H9 (cell line): ENCODE data around the gene TPCN2. TPM values are rescaled to one million over a fixed set of nuclear protein-coding genes. Genes with fewer than 3 reads are reported as not detected.
A peak's percentile ranks its signal among the peaks of the same experiment; 100 is the strongest.

Source experiments
- DNase-seq: peaks from one replicate; pipeline ENCODE4 v3.0.0-alpha.2; 2017
- H2AFZ ChIP-seq: one replicate; pipeline ENCODE4 v1.6.1; 2013; ENCODE audit warnings: mild to moderate bottlenecking, low read length, control low read depth, moderate library complexity
- H2AK5ac ChIP-seq: 2 replicates; pipeline ENCODE4 v1.6.1; 2013; ENCODE audit warnings: low read length, control low read depth, mixed read lengths; ENCODE audit not compliant: insufficient read length
- H2BK120ac ChIP-seq: one replicate; pipeline ENCODE4 v1.6.1; 2013; ENCODE audit warnings: low read depth, mild to moderate bottlenecking, low read length, control low read depth, inconsistent platforms; ENCODE audit not compliant: poor library complexity, severe bottlenecking
- H2BK12ac ChIP-seq: 2 replicates; pipeline ENCODE4 v1.6.1; 2013; ENCODE audit warnings: low read length, control low read depth, mixed read lengths, low read depth; ENCODE audit not compliant: insufficient read length
- H2BK15ac ChIP-seq: 2 replicates; pipeline ENCODE4 v1.6.1; 2013; ENCODE audit warnings: low read depth, low read length, control low read depth
- H2BK20ac ChIP-seq: one replicate; pipeline ENCODE4 v1.6.1; 2013; ENCODE audit warnings: low read depth, mild to moderate bottlenecking, low read length, control low read depth, inconsistent platforms; ENCODE audit not compliant: poor library complexity, severe bottlenecking
- H2BK5ac ChIP-seq: 2 replicates; pipeline ENCODE4 v1.6.1; 2013; ENCODE audit warnings: low read length, control low read depth, mixed read lengths; ENCODE audit not compliant: insufficient read length
- H3K14ac ChIP-seq: 2 replicates; pipeline ENCODE4 v1.6.1; 2013; ENCODE audit warnings: low read length, control low read depth; ENCODE audit not compliant: insufficient read depth
- H3K18ac ChIP-seq: 2 replicates; pipeline ENCODE4 v1.6.1; 2013; ENCODE audit warnings: low read depth, mild to moderate bottlenecking, mixed read lengths, low read length, control low read depth; ENCODE audit not compliant: insufficient read length
- H3K23ac ChIP-seq: 2 replicates; pipeline ENCODE4 v1.6.1; 2013; ENCODE audit warnings: low read length, control low read depth, mixed read lengths, low read depth; ENCODE audit not compliant: insufficient read length
- H3K23me2 ChIP-seq: 2 replicates; pipeline ENCODE4 v1.6.1; 2013; ENCODE audit warnings: low read depth, mild to moderate bottlenecking, mixed read lengths, low read length, control low read depth; ENCODE audit not compliant: insufficient read length, poor library complexity, severe bottlenecking
- H3K27ac ChIP-seq: 2 replicates; pipeline ENCODE4 v1.5.1; 2013; ENCODE audit warnings: low read length, control low read depth, mixed read lengths, low read depth; ENCODE audit not compliant: insufficient read length
- H3K27me3 ChIP-seq: 2 replicates; pipeline ENCODE4 v1.6.1; 2013; ENCODE audit warnings: low read length, control low read depth, inconsistent platforms; ENCODE audit not compliant: insufficient read depth
- H3K4ac ChIP-seq: 2 replicates; pipeline ENCODE4 v1.6.1; 2013; ENCODE audit warnings: low read depth, mild to moderate bottlenecking, control low read depth, inconsistent platforms, low read length, moderate library complexity
- H3K4me1 ChIP-seq: 2 replicates; pipeline ENCODE4 v1.6.1; 2013; ENCODE audit warnings: low read length, control low read depth, inconsistent platforms; ENCODE audit not compliant: insufficient read depth
- H3K4me2 ChIP-seq: 2 replicates; pipeline ENCODE4 v1.6.1; 2013; ENCODE audit warnings: low read length, control low read depth, mixed read lengths; ENCODE audit not compliant: insufficient read length, insufficient read depth
- H3K56ac ChIP-seq: 2 replicates; pipeline ENCODE4 v1.6.1; 2013; ENCODE audit warnings: low read depth, mild to moderate bottlenecking, mixed read lengths, low read length, control low read depth; ENCODE audit not compliant: insufficient read length
- H3K79me1 ChIP-seq: 2 replicates; pipeline ENCODE4 v1.6.1; 2013; ENCODE audit warnings: low read depth, mild to moderate bottlenecking, moderate library complexity, low read length, control low read depth, inconsistent platforms; ENCODE audit not compliant: insufficient read depth, poor library complexity, severe bottlenecking
- H3K79me2 ChIP-seq: 2 replicates; pipeline ENCODE4 v1.6.1; 2013; ENCODE audit warnings: low read length, control low read depth, inconsistent platforms; ENCODE audit not compliant: insufficient read depth
- H3K9ac ChIP-seq: 2 replicates; pipeline ENCODE4 v1.6.1; 2013; ENCODE audit warnings: low read length, control low read depth, mixed read lengths; ENCODE audit not compliant: insufficient read length; ENCODE audit errors: extremely low read depth
- H3K9me3 ChIP-seq: one replicate; pipeline ENCODE4 v1.6.1; 2013; ENCODE audit warnings: low read depth, low read length, inconsistent platforms; ENCODE audit not compliant: control insufficient read depth
- H3T11ph ChIP-seq: one replicate; pipeline ENCODE4 v1.6.1; 2013; ENCODE audit warnings: mild to moderate bottlenecking, low read length, control low read depth, inconsistent platforms
- H4K20me1 ChIP-seq: one replicate; pipeline ENCODE4 v1.6.1; 2013; ENCODE audit not compliant: control insufficient read depth, insufficient read length, insufficient read depth
- H4K5ac ChIP-seq: 2 replicates; pipeline ENCODE4 v1.6.1; 2013; ENCODE audit warnings: low read depth, mild to moderate bottlenecking, mixed read lengths, low read length, control low read depth; ENCODE audit not compliant: insufficient read length
- H4K8ac ChIP-seq: replicated peaks from 2 replicates; pipeline ENCODE4 v1.6.1; 2013; ENCODE audit warnings: low read length, control low read depth, mixed read lengths, low read depth; ENCODE audit not compliant: insufficient read length
- H4K91ac ChIP-seq: 2 replicates; pipeline ENCODE4 v1.6.1; 2013; ENCODE audit warnings: low read depth, mild to moderate bottlenecking, moderate library complexity, mixed read lengths, low read length, control low read depth; ENCODE audit not compliant: insufficient read length
- H3K27ac Mint-ChIP-seq, 3 experiments: 2 replicates in 2 of 3; 3 replicates in 1 of 3; pipeline ENCODE4 v1.8.0; 2020 to 2021; ENCODE audit warnings: mixed read lengths in 3 of 3, mild to moderate bottlenecking in 1 of 3, moderate library complexity in 1 of 3
- H3K27me3 Mint-ChIP-seq: 2 replicates; pipeline ENCODE4 v1.8.0; 2021; ENCODE audit warnings: low read depth, mild to moderate bottlenecking, moderate library complexity, mixed read lengths
- H3K36me3 Mint-ChIP-seq, 3 experiments: 2 replicates in 2 of 3; 3 replicates in 1 of 3; pipeline ENCODE4 v1.8.0; 2020 to 2021; ENCODE audit warnings: low read depth in 3 of 3, mixed read lengths in 3 of 3; ENCODE audit not compliant: insufficient read depth in 1 of 3
- H3K4me1 Mint-ChIP-seq, 2 experiments: 2 replicates each; pipeline ENCODE4 v1.8.0; 2020; ENCODE audit warnings: mixed read lengths in 2 of 2
- H3K4me3 Mint-ChIP-seq, 2 experiments: 2 replicates in 1 of 2; 3 replicates in 1 of 2; pipeline ENCODE4 v1.8.0; 2020 to 2021; ENCODE audit warnings: mild to moderate bottlenecking in 2 of 2, mixed read lengths in 2 of 2, moderate library complexity in 1 of 2
- H3K9me3 Mint-ChIP-seq, 2 experiments: 2 replicates in 1 of 2; 3 replicates in 1 of 2; pipeline ENCODE4 v1.8.0; 2020; ENCODE audit warnings: mild to moderate bottlenecking in 2 of 2, mixed read lengths in 2 of 2, moderate library complexity in 1 of 2
- WGBS: extraction: QIAGEN DNeasy Blood & Tissue Kit; methylation state at CpG from one replicate; pipeline ENCODE4 v1.1.7; 2013; ENCODE audit warnings: missing lambda C conversion rate, low lambda C conversion rate, mixed read lengths; ENCODE audit not compliant: insufficient read length; ENCODE audit errors: extremely low coverage; 5-methylcytosine and 5-hydroxymethylcytosine counted together
- total RNA-seq: library from RNA; stranded (reverse); gene quantifications from 2 replicates; pipeline ENCODE4 v1.2.1, GENCODE V29; 2021
- TF ChIP-seq, protein P1 (sequence below): fragments of 200-600 bp; sonication (generic); conservative IDR thresholded peaks from 3 replicates; pipeline ENCODE4 v1.8.0; 2021; ENCODE audit warnings: antibody characterized with exemption, mild to moderate bottlenecking

The TPCN2 gene
- total RNA-seq, 1 experiment from 2014 or later: 16.8 TPM

DNA sequence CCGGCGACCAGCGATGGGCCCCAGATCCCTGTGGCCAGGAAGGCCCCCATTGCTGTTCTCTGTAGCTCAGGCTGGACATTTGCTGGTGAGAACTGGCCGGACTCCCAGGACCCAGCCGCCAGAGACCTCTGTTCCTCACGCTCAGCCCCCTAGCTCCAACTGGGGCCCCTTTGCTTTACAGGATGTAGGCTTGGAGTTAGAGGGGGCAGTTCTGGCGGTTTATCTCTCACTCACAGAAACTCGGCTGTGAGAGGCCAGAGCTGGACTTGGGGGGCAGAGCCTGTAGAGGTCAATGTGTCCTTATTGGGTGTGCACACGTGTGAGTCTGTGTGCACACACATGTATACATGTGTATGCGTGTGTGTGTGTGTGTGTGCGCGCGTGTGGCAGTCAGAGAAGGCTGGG is 107.5 kb downstream of the TPCN2 start:
- Histone ChIP-seq H2AK5ac (no peak overlapping the region), H4K20me1 (no peaks in the 10 kb centered on the region), H4K91ac (no peak overlapping the region), H2BK15ac (no peak overlapping the region), H3K27me3 (no peaks in the 10 kb centered on the region), H3K79me2 (no peaks in the 10 kb centered on the region), H3K23me2 (no peaks in the 10 kb centered on the region), H3K23ac (no peak overlapping the region), H3K18ac (no peak overlapping the region), H3K4ac (no peak overlapping the region), H3K56ac (no peak overlapping the region), H2AFZ (no peak overlapping the region), H3K79me1 (no peaks in the 10 kb centered on the region), H3T11ph (no peak overlapping the region), H2BK20ac (no peak overlapping the region), H3K14ac (no peak overlapping the region), H2BK5ac (no peak overlapping the region), H4K5ac (no peak overlapping the region), H3K4me2 (no peak overlapping the region), H2BK12ac (no peak overlapping the region), H4K8ac (no peak overlapping the region), H2BK120ac (no peak overlapping the region), H3K9me3 (no peaks in the 10 kb centered on the region), H3K9ac (no peak overlapping the region), H3K4me1 (no peaks in the 10 kb centered on the region; the same call in 1 of the 2 replicates), H3K27ac (no peak overlapping the region)
- peaks cover 24 to 29% of the 10 kb centered on the region in 2 experiments for H3K4me1 Mint-ChIP-seq
- TF ChIP-seq, protein P1, sequence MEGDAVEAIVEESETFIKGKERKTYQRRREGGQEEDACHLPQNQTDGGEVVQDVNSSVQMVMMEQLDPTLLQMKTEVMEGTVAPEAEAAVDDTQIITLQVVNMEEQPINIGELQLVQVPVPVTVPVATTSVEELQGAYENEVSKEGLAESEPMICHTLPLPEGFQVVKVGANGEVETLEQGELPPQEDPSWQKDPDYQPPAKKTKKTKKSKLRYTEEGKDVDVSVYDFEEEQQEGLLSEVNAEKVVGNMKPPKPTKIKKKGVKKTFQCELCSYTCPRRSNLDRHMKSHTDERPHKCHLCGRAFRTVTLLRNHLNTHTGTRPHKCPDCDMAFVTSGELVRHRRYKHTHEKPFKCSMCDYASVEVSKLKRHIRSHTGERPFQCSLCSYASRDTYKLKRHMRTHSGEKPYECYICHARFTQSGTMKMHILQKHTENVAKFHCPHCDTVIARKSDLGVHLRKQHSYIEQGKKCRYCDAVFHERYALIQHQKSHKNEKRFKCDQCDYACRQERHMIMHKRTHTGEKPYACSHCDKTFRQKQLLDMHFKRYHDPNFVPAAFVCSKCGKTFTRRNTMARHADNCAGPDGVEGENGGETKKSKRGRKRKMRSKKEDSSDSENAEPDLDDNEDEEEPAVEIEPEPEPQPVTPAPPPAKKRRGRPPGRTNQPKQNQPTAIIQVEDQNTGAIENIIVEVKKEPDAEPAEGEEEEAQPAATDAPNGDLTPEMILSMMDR: no peak
- DNase-seq: no peak
- no CpG with 5 or more reads among the region's 13 CpGs for WGBS
- H3K27me3 Mint-ChIP-seq: peaks cover 9% of the 10 kb centered on the region
- no peaks in the 10 kb centered on the region for H3K9me3 Mint-ChIP-seq
- no peak overlapping the region for H3K4me3 Mint-ChIP-seq
- peak overlapping the region in 1 of 3 experiments; percentile 86; a peak in 2 of 7 replicates for H3K27ac Mint-ChIP-seq
- H3K36me3 Mint-ChIP-seq: no peaks in the 10 kb centered on the region; a peak in 1 of 7 replicates
